Body of pancreas (tissue), 4 donors: ENCODE data around the gene PRKCB. TPM values are rescaled to one million over a fixed set of nuclear protein-coding genes. Genes with fewer than 3 reads are reported as not detected.

Experiments
- ATAC-seq: fragments of 150-250 bp; one replicate; pipeline ENCODE4 v1.9.1; 2016
- DNase-seq, 4 donors: peaks; one replicate each; pipeline ENCODE4 v3.0.0-alpha.2; 2019
- H3K27ac ChIP-seq, 4 donors: fragments of 200-600 bp; sonication (generic); 1 replicate in 3 of 4; 2 replicates in 1 of 4; pipeline versions ENCODE4 v1.5.1 to v1.6.1; 2016 to 2019; ENCODE audit warnings: mild to moderate bottlenecking in 1 of 4, mixed read lengths in 1 of 4, moderate library complexity in 1 of 4
- H3K27me3 ChIP-seq, 2 donors: fragments of 200-600 bp; sonication (generic); one replicate each; pipeline ENCODE4 v1.6.0; 2016; ENCODE audit warnings: mild to moderate bottlenecking in 1 of 2
- H3K36me3 ChIP-seq, 2 donors: fragments of 200-600 bp; sonication (generic); replicated peaks in 1 of 2; 2 replicates each; pipeline ENCODE4 v1.5.1; 2016; ENCODE audit warnings: low read depth in 2 of 2; ENCODE audit not compliant: insufficient read depth in 1 of 2
- H3K4me1 ChIP-seq: fragments of 200-600 bp; sonication (generic); one replicate; pipeline ENCODE4 v1.6.0; 2016
- H3K4me3 ChIP-seq, 2 donors: fragments of 200-600 bp; sonication (generic); 1 replicate in 1 of 2; 2 replicates in 1 of 2; pipeline ENCODE4 v1.5.1; 2016 to 2019
- H3K9me3 ChIP-seq, 3 donors: fragments of 200-600 bp; sonication (generic); 1 replicate in 2 of 3; 2 replicates in 1 of 3; pipeline ENCODE4 v1.5.1; 2016
- POLR2A ChIP-seq, 3 donors: fragments of 450-650 bp; IDR thresholded peaks; one replicate each; pipeline ENCODE4 v1.6.1; 2016; ENCODE audit warnings: antibody characterized with exemption in 3 of 3, mild to moderate bottlenecking in 2 of 3
- WGBS, 2 donors: methylation state at CpG; one replicate each; pipeline ENCODE4 v1.1.5; 2017; 5-methylcytosine and 5-hydroxymethylcytosine counted together
- intact Hi-C: fragments of 100-400 bp; cut with DNase I; formaldehyde crosslinking; loops from one replicate; pipeline ENCODE4 v1.15.1; 2023
- total RNA-seq, 2 donors: library from RNA; depleted of rRNA; stranded (reverse); fragments of >200 nt; gene quantifications; one replicate each; pipeline ENCODE4 v1.1.0, GENCODE V29; 2016
- TF ChIP-seq, protein P1 (sequence below), 7 experiments: fragments of 450-650 bp in 4 of 7; fragments of 200-600 bp in 3 of 7; sonication (generic) in 3 of 7; IDR thresholded peaks; one replicate each; pipeline ENCODE4 v1.5.1; 2016 to 2019; ENCODE audit warnings: antibody characterized with exemption in 7 of 7

The PRKCB gene
- total RNA-seq, 2 donors from 2014 or later, result 0.33 to 10.6 TPM

DNA sequence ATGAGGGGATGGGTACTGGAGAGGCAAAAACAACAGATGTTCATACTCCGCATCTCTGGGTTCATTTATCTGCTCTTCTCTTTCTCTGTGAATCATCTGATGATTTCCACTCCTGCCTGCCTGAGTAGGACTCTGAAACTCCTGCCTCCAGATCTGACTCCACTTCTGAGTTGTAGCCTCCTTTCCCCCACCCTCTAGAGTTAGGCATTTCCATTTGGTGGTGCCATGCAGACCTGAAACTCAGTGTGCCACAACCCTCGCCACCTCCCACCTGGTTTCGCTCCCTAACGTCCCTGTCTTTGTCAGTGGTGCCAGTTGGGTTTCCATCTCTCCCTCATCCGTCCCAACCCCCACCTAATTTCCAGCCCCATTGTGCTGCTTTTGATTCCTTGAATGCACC, 126.2 kb downstream of the PRKCB start:
- TF ChIP-seq POLR2A (IDR thresholded peaks at IDR 0.05), result no peak
- TF ChIP-seq, protein P1, sequence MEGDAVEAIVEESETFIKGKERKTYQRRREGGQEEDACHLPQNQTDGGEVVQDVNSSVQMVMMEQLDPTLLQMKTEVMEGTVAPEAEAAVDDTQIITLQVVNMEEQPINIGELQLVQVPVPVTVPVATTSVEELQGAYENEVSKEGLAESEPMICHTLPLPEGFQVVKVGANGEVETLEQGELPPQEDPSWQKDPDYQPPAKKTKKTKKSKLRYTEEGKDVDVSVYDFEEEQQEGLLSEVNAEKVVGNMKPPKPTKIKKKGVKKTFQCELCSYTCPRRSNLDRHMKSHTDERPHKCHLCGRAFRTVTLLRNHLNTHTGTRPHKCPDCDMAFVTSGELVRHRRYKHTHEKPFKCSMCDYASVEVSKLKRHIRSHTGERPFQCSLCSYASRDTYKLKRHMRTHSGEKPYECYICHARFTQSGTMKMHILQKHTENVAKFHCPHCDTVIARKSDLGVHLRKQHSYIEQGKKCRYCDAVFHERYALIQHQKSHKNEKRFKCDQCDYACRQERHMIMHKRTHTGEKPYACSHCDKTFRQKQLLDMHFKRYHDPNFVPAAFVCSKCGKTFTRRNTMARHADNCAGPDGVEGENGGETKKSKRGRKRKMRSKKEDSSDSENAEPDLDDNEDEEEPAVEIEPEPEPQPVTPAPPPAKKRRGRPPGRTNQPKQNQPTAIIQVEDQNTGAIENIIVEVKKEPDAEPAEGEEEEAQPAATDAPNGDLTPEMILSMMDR (IDR thresholded peaks at IDR 0.05), result no peak
- WGBS, 2 donors, result 51 to 74% methylated on average over 5 of the region's 5 CpGs
- Histone ChIP-seq H3K27me3 (no peaks in the 10 kb centered on the region), H3K9me3 (no peaks in the 10 kb centered on the region), H3K27ac (no peak overlapping the region), H3K36me3 (no peaks in the 10 kb centered on the region), H3K4me1 (no peaks in the 10 kb centered on the region), H3K4me3 (no peak overlapping the region)
- no peak for DNase-seq
- intact Hi-C loops, result no loop called here
- ATAC-seq, result no peak

DNA sequence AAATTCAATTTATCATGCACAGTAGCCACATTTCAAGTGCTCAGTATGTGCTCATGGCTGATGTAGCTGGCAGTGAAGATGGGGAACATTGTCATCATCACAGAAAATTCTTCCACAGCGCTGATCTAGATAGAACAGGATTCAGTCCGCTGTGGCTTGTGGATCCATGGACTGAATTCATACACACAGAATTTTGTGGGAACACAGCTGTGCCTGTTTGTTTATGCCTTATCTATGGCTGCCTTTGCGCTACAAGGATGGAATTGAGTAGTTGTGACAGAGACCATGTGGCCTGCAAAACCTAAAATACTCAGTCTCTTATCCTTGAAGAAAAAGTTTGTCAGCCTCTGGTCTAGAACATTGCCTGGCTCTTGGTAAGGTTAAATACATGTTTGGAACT, 128.4 kb downstream of the PRKCB start:
- WGBS, 2 donors, result 73 to 77% methylated on average over 3 of the region's 3 CpGs
- intact Hi-C loops, result no loop called here
- Histone ChIP-seq H3K9me3 (no peaks in the 10 kb centered on the region), H3K27ac (no peak overlapping the region), H3K27me3 (no peaks in the 10 kb centered on the region), H3K4me1 (no peaks in the 10 kb centered on the region), H3K36me3 (no peaks in the 10 kb centered on the region), H3K4me3 (no peak overlapping the region)
- no peak for TF ChIP-seq POLR2A (IDR thresholded peaks at IDR 0.05)
- TF ChIP-seq, protein P1 (IDR thresholded peaks at IDR 0.05), result no peak
- no peak for DNase-seq
- ATAC-seq, result no peak

DNA sequence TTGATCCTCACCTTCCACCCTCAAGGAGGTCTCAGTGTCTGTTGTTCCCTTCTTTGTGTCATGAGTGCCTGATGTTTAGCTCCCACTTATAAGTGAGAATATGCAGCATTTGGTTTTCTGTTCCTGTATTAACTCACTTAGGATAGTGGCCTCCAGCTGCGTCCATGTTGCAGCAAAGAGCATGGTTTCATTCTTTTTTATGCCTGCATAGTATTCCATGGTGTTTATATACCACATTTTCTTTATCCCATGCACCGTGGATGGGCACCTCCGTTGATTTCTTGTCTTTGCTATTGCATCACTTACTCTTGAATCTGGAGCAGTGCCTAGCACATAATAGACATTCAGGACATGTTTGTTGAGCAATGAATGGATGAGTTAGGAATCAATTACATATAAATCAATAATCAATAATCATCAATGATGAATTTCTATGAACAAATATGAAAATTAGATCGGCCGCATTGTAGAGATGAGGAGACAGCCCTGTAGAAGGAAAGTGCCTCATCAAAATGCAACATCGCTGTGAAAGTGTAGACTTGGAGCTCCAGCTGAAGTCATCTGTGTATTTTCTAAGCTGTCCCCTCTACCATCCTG, 129.5 kb downstream of the PRKCB start:
- H3K27me3 ChIP-seq, result no peaks in the 10 kb centered on the region
- no peak overlapping the region for H3K4me3 ChIP-seq
- intact Hi-C loops, result no loop called here
- WGBS, 2 donors, result 70 to 75% methylated on average over 6 of the region's 6 CpGs
- TF ChIP-seq POLR2A (IDR thresholded peaks at IDR 0.05), result no peak
- TF ChIP-seq, protein P1 (IDR thresholded peaks at IDR 0.05), result no peak
- H3K4me1 ChIP-seq, result no peaks in the 10 kb centered on the region
- H3K36me3 ChIP-seq, result no peaks in the 10 kb centered on the region
- no peaks in the 10 kb centered on the region for H3K9me3 ChIP-seq
- ATAC-seq (no peak), DNase-seq (no peak)
- H3K27ac ChIP-seq, result no peak overlapping the region

DNA sequence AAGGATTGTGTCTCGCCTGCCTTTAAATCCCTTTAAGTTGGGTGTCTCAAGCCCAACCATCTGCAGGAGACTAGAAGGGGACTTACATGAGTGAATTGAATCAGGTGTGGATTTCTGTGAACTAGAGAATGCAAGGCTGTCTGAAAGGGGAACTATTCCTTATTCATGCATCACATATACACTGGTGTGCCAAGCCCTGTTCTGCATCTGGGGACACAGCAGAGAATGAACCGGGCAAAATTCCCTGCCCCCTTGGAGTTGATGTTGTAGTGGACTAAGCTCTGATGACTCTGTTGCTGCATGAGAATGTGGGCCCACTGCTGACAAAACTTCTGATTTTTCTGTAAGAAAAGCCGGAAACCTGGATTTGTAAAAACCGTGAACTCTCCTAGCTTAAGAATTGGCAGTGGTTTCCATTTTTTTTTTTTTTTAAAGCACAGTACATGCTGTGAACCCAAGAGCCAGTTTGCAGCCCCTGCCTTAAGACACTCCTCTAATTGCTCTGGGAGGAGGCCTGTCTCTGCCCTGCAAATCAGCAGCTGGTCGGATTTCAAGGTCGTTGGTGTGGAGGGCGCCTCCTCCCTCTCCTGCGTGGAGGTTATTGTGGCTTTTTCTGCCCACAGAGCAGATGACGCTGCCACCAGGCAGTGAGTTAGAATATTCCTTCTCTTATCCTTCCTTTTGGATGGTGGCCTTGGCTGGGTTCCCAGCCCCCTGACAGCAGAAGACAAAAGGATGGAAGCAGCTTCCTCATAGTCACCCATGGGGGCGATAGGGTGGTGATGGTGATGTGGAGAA, 131.0 kb downstream of the PRKCB start:
- intact Hi-C loops, result no loop called here
- no peak for TF ChIP-seq POLR2A (IDR thresholded peaks at IDR 0.05)
- TF ChIP-seq, protein P1 (IDR thresholded peaks at IDR 0.05), result no peak
- 26 to 29% methylated on average over 10 of the region's 10 CpGs for WGBS, 2 donors
- H3K4me3 ChIP-seq, result no peak overlapping the region
- H3K4me1 ChIP-seq, result no peaks in the 10 kb centered on the region
- ATAC-seq (no peak), DNase-seq (no peak)
- no peaks in the 10 kb centered on the region for H3K36me3 ChIP-seq
- H3K9me3 ChIP-seq, result no peaks in the 10 kb centered on the region
- no peaks in the 10 kb centered on the region for H3K27me3 ChIP-seq
- H3K27ac ChIP-seq, result no peak overlapping the region
